SHP77 (cell line): ENCODE measurements around the gene HCRTR1.
A peak's percentile ranks its signal among the peaks of the same experiment; 100 is the strongest.
"Not testable (repeated sequence)": the region's sequence is repeated elsewhere in the genome, so short reads cannot be mapped to it uniquely, and the experiment has no call there.

Source experiments
- DNase-seq, 2 experiments: peaks; one replicate each; lab custom pipeline; 2025; lab: John Stamatoyannopoulos, UW

HCRTR1 gene

GRCh38 chr1:31581821-31582810 is 35.4 kb upstream of the HCRTR1 start:
- no peak for DNase-seq

GRCh38 chr1:31583082-31583994 is 34.2 kb upstream of the HCRTR1 start:
- DNase-seq: no peak

GRCh38 chr1:31583995-31584868 is 33.3 kb upstream of the HCRTR1 start:
- DNase-seq: peak; percentile 64 to 68

- DNase-seq: no peak
Measured at GRCh38 chr1:31584869-31585735, 32.4 kb upstream of the HCRTR1 start.

GRCh38 chr1:31585736-31586365 is 31.6 kb upstream of the HCRTR1 start:
- DNase-seq: no peak

- no peak for DNase-seq
Measured at GRCh38 chr1:31586376-31587327, 30.8 kb upstream of the HCRTR1 start.

- not testable (repeated sequence) for DNase-seq
Measured at GRCh38 chr1:31587328-31587699, 30.2 kb upstream of the HCRTR1 start.

- peak; percentile 45 to 68 for DNase-seq
Measured at GRCh38 chr1:31587720-31588423, 29.6 kb upstream of the HCRTR1 start.

GRCh38 chr1:31588751-31589515 is 28.6 kb upstream of the HCRTR1 start:
- DNase-seq: no peak

- DNase-seq: no peak
Measured at GRCh38 chr1:31591425-31592093, 25.9 kb upstream of the HCRTR1 start.

GRCh38 chr1:31592132-31592531 is 25.4 kb upstream of the HCRTR1 start:
- no peak for DNase-seq

- DNase-seq: no peak
Measured at GRCh38 chr1:31593136-31593665, 24.3 kb upstream of the HCRTR1 start.

- DNase-seq: peak; percentile 68 to 76
Measured at GRCh38 chr1:31593770-31594632, 23.5 kb upstream of the HCRTR1 start.

- no peak for DNase-seq
Measured at GRCh38 chr1:31595836-31596736, 21.4 kb upstream of the HCRTR1 start.

- no peak for DNase-seq
Measured at GRCh38 chr1:31596737-31597097, 20.8 kb upstream of the HCRTR1 start.
